Measurements from ENCODE around the gene LMCD1. TPM values are rescaled to one million over a fixed set of nuclear protein-coding genes. Genes with fewer than 3 reads are reported as not detected.

LMCD1 gene
- total and polyA plus RNA-seq, 2 of the 8 experiments (the other 6 are each of a cell fraction or from before 2014, with no cell fraction given), result 12.3 to 26.5 TPM

DNA sequence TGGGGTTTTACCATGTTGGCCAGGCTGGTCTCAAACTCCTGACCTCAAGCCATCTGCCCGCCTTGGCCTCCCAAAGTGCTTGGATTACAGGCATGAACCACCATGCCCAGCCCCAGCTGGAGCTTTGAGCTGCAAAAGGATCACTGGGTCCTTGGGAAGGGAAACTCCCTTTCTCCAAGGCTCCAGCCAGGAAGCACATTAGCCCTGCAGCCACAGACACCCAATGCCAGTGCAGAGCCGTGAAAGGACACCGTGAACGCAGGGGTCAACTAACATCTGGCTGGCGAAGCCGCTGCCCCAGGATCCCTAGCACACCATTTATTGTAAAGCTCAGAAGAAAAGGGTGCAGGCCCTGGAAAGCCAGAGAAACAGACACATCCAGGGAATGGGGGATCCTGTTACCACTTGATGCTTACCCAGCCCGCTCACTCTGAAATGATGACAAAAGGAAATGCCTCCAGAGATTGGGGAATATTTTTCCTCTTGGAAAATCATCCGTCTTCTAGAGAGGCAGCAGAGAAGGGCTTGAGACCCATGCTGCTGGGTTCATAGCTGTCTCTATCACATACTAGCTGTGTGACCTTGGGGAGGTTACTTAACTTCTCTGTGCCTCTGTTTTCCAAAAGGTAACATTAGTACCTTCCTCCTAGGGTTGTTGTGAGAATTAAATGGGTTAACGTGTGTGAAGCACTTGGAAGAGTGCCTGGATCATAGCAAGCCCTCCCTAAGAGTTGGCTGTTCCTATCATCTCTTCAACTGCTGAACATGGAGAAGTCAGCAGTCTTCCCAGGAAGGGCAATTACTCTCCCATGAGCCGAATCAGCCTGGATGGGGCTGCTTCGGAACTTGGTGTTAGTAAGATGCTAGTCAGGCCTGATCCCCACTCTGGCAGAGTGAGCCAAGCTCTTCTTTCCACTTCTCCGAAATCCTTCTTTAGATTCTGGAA, 40.8 kb downstream of the LMCD1 start:
- Histone ChIP-seq H4K20me1 (replicated peaks in 1 of 2; ENCODE audit: control insufficient read depth in 1 of 2, insufficient read depth in 2 of 2, low read length in 2 of 2) (no peaks in the 10 kb centered on the region), H2BK120ac (replicated peaks; ENCODE audit: low read depth, low read length) (no peak overlapping the region), H3K4me3 (ENCODE audit: extremely low read depth in 1 of 4, insufficient read depth in 2 of 4, low read depth in 3 of 4, low read length in 4 of 4) (no peak overlapping the region), H2BK20ac (ENCODE audit: low read length) (no peak overlapping the region), H3K36me3 (ENCODE audit: control insufficient read depth in 2 of 4, insufficient read depth in 4 of 4, low read length in 3 of 4) (peaks cover 0 to 12% (median 3%) of the 10 kb centered on the region in 4 experiments; a peak in 6 of 8 replicates), H2BK5ac (ENCODE audit: low read depth, low read length) (no peak overlapping the region), H2AFZ (ENCODE audit: low read length) (no peak overlapping the region), H3K23ac (ENCODE audit: insufficient read length) (no peak overlapping the region), H2BK15ac (ENCODE audit: low read length) (no peak overlapping the region), H2AK5ac (ENCODE audit: low read depth, low read length) (no peak overlapping the region), H3K79me2 (ENCODE audit: control insufficient read depth in 1 of 2, insufficient read depth in 2 of 2, low read length in 2 of 2) (no peaks in the 10 kb centered on the region), H4K8ac (ENCODE audit: extremely low read depth, insufficient read depth, low read length) (no peak overlapping the region), H4K5ac (ENCODE audit: insufficient read length, low read depth, low read length) (no peak overlapping the region), H2BK12ac (ENCODE audit: low read depth, low read length) (no peak overlapping the region), H3K9ac (replicated peaks in 1 of 4; ENCODE audit: extremely low read depth in 1 of 4, low read depth in 3 of 4, low read length in 3 of 4) (no peak overlapping the region; a peak in 1 of 7 replicates), H3K9me3 (ENCODE audit: insufficient read depth in 2 of 2, low read depth in 1 of 2, low read length in 1 of 2) (no peaks in the 10 kb centered on the region), H3K4ac (replicated peaks; ENCODE audit: insufficient read length, low read depth, low read length) (no peak overlapping the region), H4K91ac (replicated peaks; ENCODE audit: insufficient read length, low read length) (no peak overlapping the region), H3K18ac (ENCODE audit: extremely low read depth, low read length) (no peak overlapping the region), H3K79me1 (ENCODE audit: low read depth, low read length) (no peaks in the 10 kb centered on the region), H3K23me2 (ENCODE audit: low read depth, low read length) (no peaks in the 10 kb centered on the region), H3K4me2 (ENCODE audit: insufficient read depth in 1 of 2, low read depth in 2 of 2, low read length in 2 of 2) (no peak overlapping the region), H3K4me1 (replicated peaks in 1 of 4; ENCODE audit: control insufficient read depth in 3 of 4, insufficient read depth in 4 of 4, low read length in 3 of 4) (no peaks in the 10 kb centered on the region), H3K14ac (ENCODE audit: insufficient read length) (no peak overlapping the region), H3K27ac (ENCODE audit: low read depth, low read length) (no peak overlapping the region), H3K27me3 (replicated peaks in 1 of 4; ENCODE audit: control insufficient read depth in 3 of 4, extremely low read depth in 1 of 4, insufficient read depth in 3 of 4, low read length in 3 of 4) (no peaks in the 10 kb centered on the region), H3K56ac (replicated peaks; ENCODE audit: insufficient read length, low read depth, low read length) (no peak overlapping the region)
- WGBS, 2 experiments (ENCODE audit: extremely low coverage in 1 of 2, insufficient coverage in 1 of 2, insufficient read length in 1 of 2, insufficient replicate concordance in 2 of 2, low coverage in 1 of 2, low lambda C conversion rate in 2 of 2, missing lambda C conversion rate in 1 of 2), result 93% methylated on average over 12 of the region's 12 CpGs; no CpG with 5 or more reads in 1 of the 2 experiments
- FAIRE-seq (no peak), DNase-seq (ENCODE audit: low read depth in 1 of 2, low spot score in 2 of 2) (no peak)
- POLR2A ChIA-PET (ENCODE audit: partially characterized antibody), result no interaction called here
- CTCF ChIA-PET (ENCODE audit: partially characterized antibody), result interaction anchor here (0.6 to 0.7 kb wide), 2 partner anchors 8 to 14 kb away, joined by 3 read pairs; no protein-coding TSS in a partner anchor
- TF ChIP-seq RNF2 (IDR thresholded peaks at IDR 0.05; ENCODE audit: borderline replicate concordance, low read depth, low read length, missing control alignments, poor library complexity, severe bottlenecking), result no peak
- no peak for TF ChIP-seq TAF1 (IDR thresholded peaks at IDR 0.05; ENCODE audit: low read depth, low read length)
- TF ChIP-seq CTBP2 (IDR thresholded peaks at IDR 0.05; ENCODE audit: borderline replicate concordance, insufficient read depth, insufficient read length, low read length), result no peak
- no peak for TF ChIP-seq POU5F1 (IDR thresholded peaks at IDR 0.05; ENCODE audit: low read depth, low read length)
- no peak for TF ChIP-seq HDAC2 (IDR thresholded peaks at IDR 0.05; ENCODE audit: borderline replicate concordance in 1 of 2, low read depth in 2 of 2, low read length in 2 of 2)
- TF ChIP-seq CREB1 (IDR thresholded peaks at IDR 0.05), result no peak
- TF ChIP-seq CBX5 (IDR thresholded peaks at IDR 0.05; ENCODE audit: low read depth, low read length), result no peak
- TF ChIP-seq NRF1 (IDR thresholded peaks at IDR 0.05; ENCODE audit: low read depth, low read length), result no peak
- TF ChIP-seq EP300 (IDR thresholded peaks at IDR 0.05; ENCODE audit: borderline replicate concordance in 1 of 2, low read depth in 2 of 2, low read length in 2 of 2), result no peak
- TF ChIP-seq, protein P1, sequence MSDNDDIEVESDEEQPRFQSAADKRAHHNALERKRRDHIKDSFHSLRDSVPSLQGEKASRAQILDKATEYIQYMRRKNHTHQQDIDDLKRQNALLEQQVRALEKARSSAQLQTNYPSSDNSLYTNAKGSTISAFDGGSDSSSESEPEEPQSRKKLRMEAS (IDR thresholded peaks at IDR 0.05), result no peak
- no peak for TF ChIP-seq SRF (IDR thresholded peaks at IDR 0.05; ENCODE audit: low read depth, low read length)

All from H1 (cell line).